Measurements from ENCODE around the gene TENM3.

Gene TENM3

DNA sequence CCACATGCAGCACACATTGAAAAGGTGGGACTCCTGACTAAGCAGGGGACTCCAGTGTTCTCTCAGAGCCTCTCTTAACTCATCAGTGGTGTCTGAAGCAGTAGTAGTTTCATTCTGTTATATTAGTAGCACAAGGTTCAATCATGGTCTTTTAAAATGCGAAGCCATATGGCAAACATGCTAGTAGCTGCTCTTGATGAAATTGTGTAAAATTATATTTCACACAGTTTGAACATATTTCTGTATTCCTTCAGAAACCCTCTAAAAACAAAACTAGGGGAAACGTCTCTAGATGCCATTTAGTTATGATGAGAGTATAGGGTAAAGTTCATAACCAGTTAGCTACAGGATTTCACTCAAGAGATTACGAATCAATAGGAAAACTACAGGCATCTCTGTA, 497.1 kb downstream of the TENM3 start:
- peaks cover 4 to 89% of the 10 kb centered on the region in 2 donors for H3K36me3 ChIP-seq (replicated peaks in 1 of 2; ENCODE audit: control insufficient read depth in 2 of 2, insufficient read depth in 2 of 2, low read length in 2 of 2)
- DNase-seq (ENCODE audit: low spot score), result no peak
- no peak overlapping the region for H3K23ac ChIP-seq (ENCODE audit: low read depth, low read length, poor library complexity)
- H3K27ac ChIP-seq (replicated peaks; ENCODE audit: low read length), result no peak overlapping the region
- H4K8ac ChIP-seq (ENCODE audit: low read depth, low read length), result no peak overlapping the region
- H3K4ac ChIP-seq (ENCODE audit: low read length), result no peak overlapping the region
- H2BK15ac ChIP-seq (ENCODE audit: low read length), result no peak overlapping the region
- H4K91ac ChIP-seq (ENCODE audit: low read depth, low read length, poor library complexity), result no peak overlapping the region
- no peak overlapping the region for H3K14ac ChIP-seq (ENCODE audit: low read length)
- H2AFZ ChIP-seq (ENCODE audit: low read length), result no peak overlapping the region
- H3K4me2 ChIP-seq (ENCODE audit: insufficient read depth, low read length, poor library complexity, severe bottlenecking), result no peak overlapping the region
- H3K4me1 ChIP-seq (ENCODE audit: control insufficient read depth in 2 of 2, insufficient read depth in 1 of 2, low read depth in 1 of 2, low read length in 2 of 2), result no peaks in the 10 kb centered on the region
- H2AK5ac ChIP-seq (ENCODE audit: low read depth, low read length), result no peak overlapping the region
- no CpG with 5 or more reads among the region's 3 CpGs for WGBS, 2 donors (ENCODE audit: extremely low coverage in 2 of 2, insufficient read length in 2 of 2, insufficient replicate concordance in 1 of 2)
- no peak overlapping the region for H2BK120ac ChIP-seq (ENCODE audit: low read depth, low read length)
- no peak overlapping the region for H2BK12ac ChIP-seq (ENCODE audit: low read length)
- no peak overlapping the region for H3K9ac ChIP-seq (ENCODE audit: low read depth, low read length, poor library complexity)
- H3K18ac ChIP-seq (ENCODE audit: low read length), result no peak overlapping the region
- no peak overlapping the region for H2BK5ac ChIP-seq (ENCODE audit: low read length)
- no peaks in the 10 kb centered on the region for H3K27me3 ChIP-seq (ENCODE audit: control insufficient read depth in 3 of 3, insufficient read depth in 3 of 3, low read depth in 1 of 3, low read length in 3 of 3)
- peaks cover 0 to 9% of the 10 kb centered on the region in 2 donors for H3K9me3 ChIP-seq (replicated peaks in 1 of 2; ENCODE audit: control insufficient read depth in 2 of 2, insufficient read depth in 1 of 2, low read depth in 1 of 2, low read length in 2 of 2)
- no peaks in the 10 kb centered on the region for H3K79me1 ChIP-seq (ENCODE audit: low read depth, low read length)
- no peak overlapping the region for H3K4me3 ChIP-seq (ENCODE audit: low read length in 2 of 2)

DNA sequence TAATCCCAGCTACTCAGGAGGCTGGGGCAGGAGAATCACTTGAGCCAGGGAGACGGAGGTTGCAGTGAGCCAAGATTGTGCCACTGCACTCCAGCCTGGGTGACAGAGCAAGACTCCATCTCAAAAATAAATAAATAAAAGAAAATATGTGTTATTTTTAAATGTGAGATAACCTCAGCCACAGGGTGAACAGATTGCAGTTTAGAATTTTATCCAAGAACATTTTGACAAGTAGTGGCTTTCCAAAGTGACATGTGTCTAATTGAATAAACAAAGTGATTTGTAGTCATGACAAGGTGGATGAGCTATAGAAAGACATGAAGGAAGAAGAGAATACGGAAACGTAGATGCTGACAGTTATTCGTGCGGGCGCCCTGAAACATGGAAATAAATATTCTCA, 497.9 kb downstream of the TENM3 start:
- Histone ChIP-seq H2AK5ac (ENCODE audit: low read depth, low read length) (no peak overlapping the region), H4K91ac (ENCODE audit: low read depth, low read length, poor library complexity) (no peak overlapping the region), H3K9me3 (replicated peaks in 1 of 2; ENCODE audit: control insufficient read depth in 2 of 2, insufficient read depth in 1 of 2, low read depth in 1 of 2, low read length in 2 of 2) (peaks cover 0 to 14% of the 10 kb centered on the region in 2 donors), H2BK15ac (ENCODE audit: low read length) (no peak overlapping the region), H3K4ac (ENCODE audit: low read length) (no peak overlapping the region), H3K4me1 (ENCODE audit: control insufficient read depth in 2 of 2, insufficient read depth in 1 of 2, low read depth in 1 of 2, low read length in 2 of 2) (no peaks in the 10 kb centered on the region), H3K23ac (ENCODE audit: low read depth, low read length, poor library complexity) (no peak overlapping the region), H2BK12ac (ENCODE audit: low read length) (no peak overlapping the region), H3K36me3 (replicated peaks in 1 of 2; ENCODE audit: control insufficient read depth in 2 of 2, insufficient read depth in 2 of 2, low read length in 2 of 2) (peaks cover 6 to 90% of the 10 kb centered on the region in 2 donors), H3K14ac (ENCODE audit: low read length) (no peak overlapping the region), H2AFZ (ENCODE audit: low read length) (no peak overlapping the region), H3K27me3 (ENCODE audit: control insufficient read depth in 3 of 3, insufficient read depth in 3 of 3, low read depth in 1 of 3, low read length in 3 of 3) (no peaks in the 10 kb centered on the region), H3K4me2 (ENCODE audit: insufficient read depth, low read length, poor library complexity, severe bottlenecking) (no peak overlapping the region), H2BK120ac (ENCODE audit: low read depth, low read length) (no peak overlapping the region), H3K9ac (ENCODE audit: low read depth, low read length, poor library complexity) (no peak overlapping the region), H3K79me1 (ENCODE audit: low read depth, low read length) (no peaks in the 10 kb centered on the region), H2BK5ac (ENCODE audit: low read length) (no peak overlapping the region), H4K8ac (ENCODE audit: low read depth, low read length) (no peak overlapping the region), H3K4me3 (ENCODE audit: low read length in 2 of 2) (no peak overlapping the region), H3K27ac (replicated peaks; ENCODE audit: low read length) (no peak overlapping the region), H3K18ac (ENCODE audit: low read length) (no peak overlapping the region)
- no peak for DNase-seq (ENCODE audit: low spot score)
- no CpG with 5 or more reads among the region's 6 CpGs for WGBS, 2 donors (ENCODE audit: extremely low coverage in 2 of 2, insufficient read length in 2 of 2, insufficient replicate concordance in 1 of 2)

DNA sequence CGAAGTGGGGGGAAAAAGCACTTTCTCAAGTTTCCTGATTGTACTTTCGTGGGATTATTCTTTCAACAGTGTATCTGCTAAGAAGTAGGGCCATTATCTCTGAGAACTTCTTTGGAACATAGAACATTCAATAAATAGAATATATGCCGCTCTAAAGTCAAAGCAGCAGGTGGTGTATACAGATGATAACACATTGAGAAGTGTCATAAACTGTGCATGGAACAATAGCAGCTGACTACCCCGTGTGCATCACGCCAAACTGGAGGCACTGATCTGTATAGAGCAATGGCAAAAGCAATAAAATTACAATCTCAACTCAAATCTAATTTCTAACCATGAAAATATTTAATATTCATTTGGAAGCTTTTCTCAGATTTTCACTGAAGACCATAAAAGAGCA, 498.7 kb downstream of the TENM3 start:
- peaks cover 8 to 91% of the 10 kb centered on the region in 2 donors for H3K36me3 ChIP-seq (replicated peaks in 1 of 2; ENCODE audit: control insufficient read depth in 2 of 2, insufficient read depth in 2 of 2, low read length in 2 of 2)
- no peak overlapping the region for H3K4me2 ChIP-seq (ENCODE audit: insufficient read depth, low read length, poor library complexity, severe bottlenecking)
- no peak overlapping the region for H3K4ac ChIP-seq (ENCODE audit: low read length)
- H3K27me3 ChIP-seq (ENCODE audit: control insufficient read depth in 3 of 3, insufficient read depth in 3 of 3, low read depth in 1 of 3, low read length in 3 of 3), result no peaks in the 10 kb centered on the region
- no peak for DNase-seq (ENCODE audit: low spot score)
- no peak overlapping the region for H3K23ac ChIP-seq (ENCODE audit: low read depth, low read length, poor library complexity)
- H3K4me3 ChIP-seq (ENCODE audit: low read length in 2 of 2), result no peak overlapping the region
- no peak overlapping the region for H2BK5ac ChIP-seq (ENCODE audit: low read length)
- no peak overlapping the region for H2AFZ ChIP-seq (ENCODE audit: low read length)
- H3K27ac ChIP-seq (replicated peaks; ENCODE audit: low read length), result no peak overlapping the region
- H4K8ac ChIP-seq (ENCODE audit: low read depth, low read length), result no peak overlapping the region
- no peak overlapping the region for H2BK12ac ChIP-seq (ENCODE audit: low read length)
- no peak overlapping the region for H4K91ac ChIP-seq (ENCODE audit: low read depth, low read length, poor library complexity)
- H3K4me1 ChIP-seq (ENCODE audit: control insufficient read depth in 2 of 2, insufficient read depth in 1 of 2, low read depth in 1 of 2, low read length in 2 of 2), result no peaks in the 10 kb centered on the region
- H2BK15ac ChIP-seq (ENCODE audit: low read length), result no peak overlapping the region
- H2BK120ac ChIP-seq (ENCODE audit: low read depth, low read length), result no peak overlapping the region
- H2AK5ac ChIP-seq (ENCODE audit: low read depth, low read length), result no peak overlapping the region
- no peak overlapping the region for H3K9ac ChIP-seq (ENCODE audit: low read depth, low read length, poor library complexity)
- peaks cover 0 to 23% of the 10 kb centered on the region in 2 donors for H3K9me3 ChIP-seq (replicated peaks in 1 of 2; ENCODE audit: control insufficient read depth in 2 of 2, insufficient read depth in 1 of 2, low read depth in 1 of 2, low read length in 2 of 2)
- H3K79me1 ChIP-seq (ENCODE audit: low read depth, low read length), result no peaks in the 10 kb centered on the region
- WGBS, 2 donors (ENCODE audit: extremely low coverage in 2 of 2, insufficient read length in 2 of 2, insufficient replicate concordance in 1 of 2), result no CpG with 5 or more reads among the region's 5 CpGs
- no peak overlapping the region for H3K18ac ChIP-seq (ENCODE audit: low read length)
- H3K14ac ChIP-seq (ENCODE audit: low read length), result no peak overlapping the region

DNA sequence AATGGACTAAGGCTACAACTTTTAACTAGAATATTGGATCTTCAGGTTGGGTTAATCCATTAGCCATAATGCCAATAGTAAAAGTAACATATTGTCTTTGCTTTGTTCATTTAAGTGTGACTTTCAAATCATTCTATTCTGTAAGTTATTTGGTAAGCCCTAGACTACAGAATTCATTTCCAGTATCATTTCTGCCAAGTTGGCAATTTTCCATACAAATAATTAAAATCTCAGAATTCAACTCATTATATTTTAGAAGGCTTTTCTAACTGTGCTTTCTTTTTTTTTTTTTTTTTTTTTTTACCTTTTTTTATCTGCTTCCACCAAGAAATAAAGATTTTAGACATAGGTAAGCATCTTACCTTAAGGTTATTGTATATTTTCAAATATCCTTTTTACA, 500.6 kb downstream of the TENM3 start:
- no peak overlapping the region for H2BK15ac ChIP-seq (ENCODE audit: low read length)
- no peak overlapping the region for H4K8ac ChIP-seq (ENCODE audit: low read depth, low read length)
- no peak overlapping the region for H2BK12ac ChIP-seq (ENCODE audit: low read length)
- peaks cover 6 to 87% of the 10 kb centered on the region in 2 donors for H3K36me3 ChIP-seq (replicated peaks in 1 of 2; ENCODE audit: control insufficient read depth in 2 of 2, insufficient read depth in 2 of 2, low read length in 2 of 2)
- H4K91ac ChIP-seq (ENCODE audit: low read depth, low read length, poor library complexity), result no peak overlapping the region
- H3K23ac ChIP-seq (ENCODE audit: low read depth, low read length, poor library complexity), result no peak overlapping the region
- H3K4me1 ChIP-seq (ENCODE audit: control insufficient read depth in 2 of 2, insufficient read depth in 1 of 2, low read depth in 1 of 2, low read length in 2 of 2), result no peaks in the 10 kb centered on the region
- no peak overlapping the region for H3K18ac ChIP-seq (ENCODE audit: low read length)
- H3K27ac ChIP-seq (replicated peaks; ENCODE audit: low read length), result no peak overlapping the region
- no peak overlapping the region for H2AK5ac ChIP-seq (ENCODE audit: low read depth, low read length)
- H3K4me2 ChIP-seq (ENCODE audit: insufficient read depth, low read length, poor library complexity, severe bottlenecking), result no peak overlapping the region
- no peak overlapping the region for H3K4ac ChIP-seq (ENCODE audit: low read length)
- DNase-seq (ENCODE audit: low spot score), result no peak
- H2BK5ac ChIP-seq (ENCODE audit: low read length), result no peak overlapping the region
- H3K27me3 ChIP-seq (ENCODE audit: control insufficient read depth in 3 of 3, insufficient read depth in 3 of 3, low read depth in 1 of 3, low read length in 3 of 3), result no peaks in the 10 kb centered on the region
- H3K9me3 ChIP-seq (replicated peaks in 1 of 2; ENCODE audit: control insufficient read depth in 2 of 2, insufficient read depth in 1 of 2, low read depth in 1 of 2, low read length in 2 of 2), result peaks cover 0 to 25% of the 10 kb centered on the region in 2 donors
- no peak overlapping the region for H3K9ac ChIP-seq (ENCODE audit: low read depth, low read length, poor library complexity)
- H2BK120ac ChIP-seq (ENCODE audit: low read depth, low read length), result no peak overlapping the region
- no peak overlapping the region for H3K14ac ChIP-seq (ENCODE audit: low read length)
- no peak overlapping the region for H2AFZ ChIP-seq (ENCODE audit: low read length)
- no peaks in the 10 kb centered on the region for H3K79me1 ChIP-seq (ENCODE audit: low read depth, low read length)
- H3K4me3 ChIP-seq (ENCODE audit: low read length in 2 of 2), result no peak overlapping the region

All from neuronal stem cell (in vitro differentiated cells).